ENCODE measurements around the gene ZFYVE21.

Gene ZFYVE21

GRCh38 chr14:103711516-103712431, 3.8 kb upstream of the ZFYVE21 start:
- H3K4me3 ChIP-seq (replicated peaks; ENCODE audit: insufficient read depth, low read length) = no peak overlapping the region
- H3K27ac ChIP-seq (replicated peaks) = no peak overlapping the region
- no peaks in the 10 kb centered on the region for H3K27me3 ChIP-seq (ENCODE audit: insufficient read depth, poor library complexity, severe bottlenecking)
- TF ChIP-seq CTCF (IDR thresholded peaks at IDR 0.05; ENCODE audit: insufficient read depth, low read length) = no peak
- no peak for TF ChIP-seq REST (IDR thresholded peaks at IDR 0.05; ENCODE audit: insufficient replicate concordance, low read depth)
- TF ChIP-seq GABPA (IDR thresholded peaks at IDR 0.05; ENCODE audit: low read depth) = no peak
- no peak for TF ChIP-seq SPI1 (IDR thresholded peaks at IDR 0.05; ENCODE audit: borderline replicate concordance, low read depth)
- TF ChIP-seq POLR2AphosphoS5 (IDR thresholded peaks at IDR 0.05; ENCODE audit: low read depth) = no peak
- no peak for DNase-seq (ENCODE audit: low read depth in 1 of 2, low spot score in 1 of 2)

DNA sequence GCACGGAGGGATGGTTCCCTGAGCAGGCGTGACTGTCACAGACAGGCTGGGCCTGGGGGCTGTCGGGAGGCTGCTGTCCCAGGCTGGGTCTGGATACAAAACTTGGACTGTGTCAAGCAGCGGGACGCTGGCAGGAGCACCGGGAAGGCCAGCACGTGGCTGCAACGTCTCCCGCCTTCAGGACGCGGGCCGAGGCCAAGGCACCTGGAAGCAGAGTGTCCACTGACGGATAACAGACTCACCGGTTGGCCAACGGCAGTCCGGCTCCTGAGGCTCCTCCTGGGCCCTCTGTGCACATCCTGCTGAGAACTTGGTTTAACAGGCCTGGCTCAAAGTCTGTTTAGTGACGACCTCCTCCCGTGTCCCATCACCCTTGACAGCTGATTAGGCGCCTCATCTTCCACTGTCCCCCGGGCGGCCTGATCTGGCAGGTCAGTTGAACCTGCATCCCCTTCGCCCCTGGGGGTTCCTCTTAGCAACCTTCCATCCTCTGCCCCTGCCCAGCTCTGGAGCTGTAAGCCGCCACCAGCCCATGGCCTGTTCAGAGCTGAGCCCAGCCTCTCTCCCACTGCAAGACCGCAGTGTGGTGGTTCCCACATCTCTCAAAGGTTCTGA, 2.9 kb upstream of the ZFYVE21 start:
- Histone ChIP-seq H3K27me3 (ENCODE audit: insufficient read depth, poor library complexity, severe bottlenecking) (no peaks in the 10 kb centered on the region), H3K4me3 (replicated peaks; ENCODE audit: insufficient read depth, low read length) (no peak overlapping the region), H3K27ac (replicated peaks) (no peak overlapping the region)
- TF ChIP-seq SPI1 (IDR thresholded peaks at IDR 0.05; ENCODE audit: borderline replicate concordance, low read depth) (no peak), POLR2AphosphoS5 (IDR thresholded peaks at IDR 0.05; ENCODE audit: low read depth) (no peak), GABPA (IDR thresholded peaks at IDR 0.05; ENCODE audit: low read depth) (no peak), REST (IDR thresholded peaks at IDR 0.05; ENCODE audit: insufficient replicate concordance, low read depth) (no peak), CTCF (IDR thresholded peaks at IDR 0.05; ENCODE audit: insufficient read depth, low read length) (no peak)
- no peak for DNase-seq (ENCODE audit: low read depth in 1 of 2, low spot score in 1 of 2)

GRCh38 chr14:103713304-103714062, 2.1 kb upstream of the ZFYVE21 start:
- TF ChIP-seq CTCF (IDR thresholded peaks at IDR 0.05; ENCODE audit: insufficient read depth, low read length) (no peak), GABPA (IDR thresholded peaks at IDR 0.05; ENCODE audit: low read depth) (no peak), REST (IDR thresholded peaks at IDR 0.05; ENCODE audit: insufficient replicate concordance, low read depth) (no peak), POLR2AphosphoS5 (IDR thresholded peaks at IDR 0.05; ENCODE audit: low read depth) (no peak), SPI1 (IDR thresholded peaks at IDR 0.05; ENCODE audit: borderline replicate concordance, low read depth) (no peak)
- no peaks in the 10 kb centered on the region for H3K27me3 ChIP-seq (ENCODE audit: insufficient read depth, poor library complexity, severe bottlenecking)
- no peak for DNase-seq (ENCODE audit: low read depth in 1 of 2, low spot score in 1 of 2)
- H3K27ac ChIP-seq (replicated peaks) = no peak overlapping the region
- H3K4me3 ChIP-seq (replicated peaks; ENCODE audit: insufficient read depth, low read length) = no peak overlapping the region

Data from HL-60 (cell line).